HG03175 (cell line): Measurements from ENCODE around the gene GRIK5.
"Not testable (repeated sequence)": the region's sequence is repeated elsewhere in the genome, so short reads cannot be mapped to it uniquely, and the experiment has no call there.

Source experiments
- ATAC-seq: cut with Tn5 transposase; IDR thresholded peaks from one replicate; pipeline ENCODE4 v1.9.1; 2021; ENCODE audit warnings: mild to moderate bottlenecking, moderate library complexity; ENCODE audit not compliant: unreplicated experiment

Gene GRIK5

GRCh38 chr19:42069619-42070351 is at the start of gene GRIK5:
GRIK5 (minus strand) TSS chr19:42070206; CDS start chr19:42065770, 4,436 bp downstream.
- no peak for ATAC-seq

- ATAC-seq: no peak
Observed at GRCh38 chr19:42117076-42117475, 47.1 kb upstream of the GRIK5 start.

DNA sequence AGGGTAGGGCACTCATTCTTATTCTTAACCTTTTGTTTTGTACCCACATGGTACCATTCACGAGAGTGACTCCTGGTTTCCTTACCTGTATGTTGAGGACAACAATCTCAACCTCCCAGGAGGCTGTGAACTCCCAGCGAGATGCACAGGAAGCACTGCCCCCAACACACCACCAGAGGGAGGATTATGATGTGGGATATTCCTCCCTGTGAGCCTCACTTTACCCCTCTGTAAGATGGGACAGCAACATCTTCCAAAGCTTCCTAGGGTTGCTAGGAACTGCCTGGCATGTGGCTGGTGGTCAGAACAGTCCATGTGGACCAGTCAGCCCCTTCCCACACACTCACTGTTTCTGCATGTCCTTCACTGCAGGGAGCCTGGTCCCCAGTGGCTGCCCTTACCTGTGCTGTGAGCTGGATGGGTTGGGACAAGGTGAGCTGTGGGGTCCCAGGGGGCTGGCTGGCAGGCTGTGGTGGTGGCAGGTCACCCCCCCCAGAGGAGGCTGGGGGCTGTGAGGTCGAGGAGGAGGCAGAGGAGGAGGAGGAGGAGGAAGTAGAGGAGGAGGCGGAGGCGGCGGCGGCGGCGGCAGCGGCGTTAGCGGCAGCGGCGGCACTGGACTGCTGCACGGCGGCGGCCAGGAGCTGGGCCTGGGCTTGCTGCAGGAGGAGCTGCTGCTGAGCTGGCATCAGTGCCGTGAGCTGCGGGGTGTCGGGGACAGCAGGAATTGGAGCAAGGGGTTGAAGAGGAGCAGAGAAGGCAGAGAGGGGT is 46.5 kb upstream of the GRIK5 start:
- no peak for ATAC-seq

DNA sequence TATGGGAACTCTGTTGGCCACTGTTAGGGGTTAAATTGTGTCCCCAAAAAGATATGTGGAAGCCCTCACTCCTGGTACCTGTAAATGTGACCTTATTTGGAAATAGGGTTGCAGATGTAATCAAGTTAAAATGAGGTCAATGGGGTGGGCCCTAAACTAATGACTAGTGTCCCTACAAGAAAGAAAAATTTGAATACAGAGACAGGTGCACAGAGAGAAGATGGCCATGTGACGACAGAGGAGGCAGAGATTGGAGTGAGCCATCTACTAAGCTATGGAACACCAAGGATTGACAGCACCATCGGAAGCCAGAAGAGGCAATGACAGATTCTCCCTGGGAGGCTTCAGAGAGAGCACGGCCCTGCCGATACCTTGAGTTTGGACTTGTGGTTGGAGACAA is 45.7 kb upstream of the GRIK5 start:
- no peak for ATAC-seq

DNA sequence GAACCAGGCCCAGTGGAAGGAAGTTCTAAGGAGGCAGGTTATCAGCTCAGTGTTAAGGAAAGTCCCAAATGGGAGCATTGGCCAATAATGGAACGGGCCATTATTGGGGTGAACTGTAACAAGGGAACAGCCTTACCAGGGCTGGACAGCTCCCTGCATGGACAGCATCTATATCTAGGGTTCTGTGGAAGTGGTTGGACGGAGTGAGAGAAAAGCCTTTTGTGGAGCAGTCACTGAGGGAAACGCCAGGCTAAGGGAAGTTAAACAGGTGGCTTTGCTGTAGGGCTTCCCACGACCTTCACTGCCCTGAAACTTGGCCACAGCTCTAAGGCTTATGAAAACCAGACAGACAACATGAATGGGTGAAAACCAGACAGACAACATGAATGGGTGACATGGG is 45.2 kb upstream of the GRIK5 start:
- ATAC-seq: no peak

GRCh38 chr19:42114412-42114811 is 44.4 kb upstream of the GRIK5 start:
- peak; percentile 74 for ATAC-seq

DNA sequence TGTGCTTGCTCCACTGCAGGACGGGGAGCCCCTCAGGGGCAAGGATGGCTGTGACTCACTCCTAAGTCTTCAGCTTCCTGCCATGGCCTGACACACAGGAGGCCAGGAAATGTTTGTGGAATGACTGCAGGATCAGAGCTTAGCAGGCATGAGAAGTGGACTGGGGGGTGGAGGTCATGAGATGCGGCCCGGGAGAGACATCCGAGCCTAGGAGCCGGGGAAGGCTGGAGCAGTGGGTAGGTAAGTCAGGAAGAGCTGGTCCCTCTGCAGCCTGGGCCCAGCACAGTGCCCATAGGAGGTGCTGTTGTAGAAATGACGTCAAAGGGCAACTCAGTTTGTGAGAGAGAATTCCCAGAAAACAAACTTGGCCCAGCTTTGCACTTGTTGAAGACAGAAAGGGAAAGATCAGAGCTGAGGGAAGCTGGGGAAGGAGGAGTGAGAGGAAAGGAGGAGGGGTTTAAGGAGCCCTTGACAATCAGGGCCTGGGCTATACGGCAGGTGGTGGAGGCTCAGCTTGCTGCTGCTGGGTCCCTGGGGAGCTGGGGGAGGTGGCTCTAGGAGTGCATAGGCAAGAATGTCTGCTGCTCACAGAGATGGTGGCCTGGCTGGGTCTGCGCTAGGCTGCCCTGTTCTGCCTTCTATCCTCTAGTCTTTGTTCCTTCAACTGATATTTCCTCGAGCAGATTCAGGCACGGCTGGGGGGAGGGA is 43.8 kb upstream of the GRIK5 start:
- ATAC-seq: peak; percentile 57

DNA sequence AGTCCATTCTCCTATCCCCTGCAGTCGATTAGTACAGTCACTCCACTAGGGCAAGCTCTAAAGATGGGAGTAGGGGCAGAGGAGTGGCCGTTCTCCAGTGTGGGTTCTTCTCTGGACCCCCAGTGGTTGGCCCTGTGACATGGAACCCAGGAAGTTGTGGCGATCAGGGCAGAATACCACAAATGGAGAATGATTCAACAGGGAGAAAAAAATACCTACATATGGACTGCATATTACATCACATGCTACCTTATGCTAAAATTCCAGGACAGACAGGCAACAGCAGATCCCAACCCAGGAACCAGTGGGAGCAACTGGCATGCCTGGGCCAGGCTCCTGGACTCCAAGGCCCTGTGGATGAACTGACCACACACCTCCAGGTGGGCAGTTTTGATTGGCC is 41.8 kb upstream of the GRIK5 start:
- no peak for ATAC-seq

DNA sequence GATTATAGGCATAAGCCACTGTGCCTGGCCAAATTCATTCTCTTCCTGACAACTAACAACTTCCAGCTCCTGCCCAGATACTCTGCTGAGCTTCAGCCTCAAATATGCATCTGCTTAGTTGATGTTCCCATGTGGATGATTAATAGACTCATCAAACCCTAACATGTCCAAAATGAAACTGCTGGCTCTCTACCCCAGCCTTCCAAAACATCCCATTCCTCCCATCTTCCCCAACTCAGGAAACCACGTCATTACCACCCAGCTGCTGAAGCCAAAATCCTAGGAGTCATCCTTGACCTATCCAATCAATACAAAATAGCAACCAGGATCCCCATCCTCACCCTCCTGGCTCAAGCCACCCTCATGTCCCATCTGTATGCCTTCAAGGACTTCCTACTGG is 41.4 kb upstream of the GRIK5 start:
- ATAC-seq: no peak

DNA sequence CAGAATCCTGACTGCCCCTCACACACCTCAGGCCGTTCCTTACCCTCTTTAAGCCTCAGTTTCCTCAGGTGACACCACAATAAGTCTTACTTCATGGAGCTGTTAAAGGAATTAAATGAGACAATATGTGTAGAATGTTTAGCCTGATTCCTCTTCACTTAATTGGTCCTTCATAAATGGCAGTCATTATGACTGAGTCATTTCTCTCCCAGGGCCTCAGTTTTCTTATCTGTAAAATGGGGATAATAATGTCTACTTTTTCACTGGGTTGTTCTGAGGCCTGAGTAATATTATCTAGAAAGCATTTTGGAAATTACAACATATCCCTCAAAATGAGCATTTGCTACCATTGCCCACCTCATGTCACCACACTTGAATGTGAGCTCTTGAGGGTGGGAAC is 40.7 kb upstream of the GRIK5 start:
- no peak for ATAC-seq

- no peak for ATAC-seq
Observed at GRCh38 chr19:42109896-42110295, 39.9 kb upstream of the GRIK5 start.

- ATAC-seq: peak; percentile 76
Observed at GRCh38 chr19:42108527-42109389, 38.8 kb upstream of the GRIK5 start.

DNA sequence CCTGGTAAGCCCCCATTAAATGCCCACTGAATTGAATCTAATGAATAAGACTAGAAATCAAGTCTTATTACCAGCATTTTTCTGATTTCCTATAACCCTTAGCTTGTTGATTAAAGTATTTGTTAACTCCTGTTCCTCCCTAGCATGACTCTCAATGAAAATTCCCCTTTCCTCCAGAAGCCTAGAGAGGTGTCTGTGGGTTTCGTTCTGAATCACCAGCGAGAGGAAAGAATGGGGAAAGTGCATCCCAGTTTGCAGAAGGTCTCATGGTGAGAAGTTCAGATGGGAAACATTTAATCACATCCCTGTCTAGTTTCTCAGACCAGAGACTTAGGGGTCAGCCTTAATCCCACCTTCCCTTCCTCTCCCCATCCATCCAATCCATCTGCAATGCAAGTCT is 35.4 kb upstream of the GRIK5 start:
- ATAC-seq: no peak

DNA sequence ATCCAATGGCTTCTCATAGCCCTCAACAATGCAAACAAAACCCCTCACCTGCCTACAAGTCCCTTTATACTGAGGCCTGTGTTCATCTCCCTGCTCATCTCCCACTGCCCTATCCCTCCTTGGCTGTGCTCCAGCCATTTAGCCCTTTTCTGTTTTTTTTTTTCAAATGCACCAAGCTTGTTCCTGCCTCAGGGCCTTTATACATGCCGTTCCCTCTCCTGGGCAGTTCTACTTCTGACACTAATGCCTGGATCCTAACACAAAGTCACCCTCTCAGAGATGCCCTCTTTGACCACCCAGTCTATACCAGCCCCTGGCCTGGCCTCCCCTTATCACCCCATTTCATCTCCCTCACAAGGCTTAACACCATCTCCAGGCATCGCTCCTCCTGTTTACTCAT is 32.9 kb upstream of the GRIK5 start:
- no peak for ATAC-seq

DNA sequence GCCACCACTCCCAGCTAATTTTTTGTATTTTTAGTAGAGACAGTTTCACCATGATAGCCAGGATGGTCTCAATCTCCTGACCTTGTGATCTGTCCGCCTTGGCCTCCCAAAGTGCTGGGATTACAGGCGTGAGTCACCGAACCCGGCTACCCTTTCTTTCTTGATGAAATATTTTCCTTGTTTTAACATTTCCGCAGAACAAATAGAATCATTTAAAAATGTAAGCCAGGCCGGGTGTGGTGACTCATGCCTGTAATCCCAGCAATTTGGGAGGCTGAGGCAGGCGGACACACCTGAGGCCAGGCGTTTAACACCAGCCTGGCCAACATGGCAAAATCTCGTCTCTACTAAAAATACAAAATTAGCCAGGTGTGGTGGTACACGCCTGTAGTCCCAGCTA is 30.2 kb upstream of the GRIK5 start:
- not testable (repeated sequence) for ATAC-seq

DNA sequence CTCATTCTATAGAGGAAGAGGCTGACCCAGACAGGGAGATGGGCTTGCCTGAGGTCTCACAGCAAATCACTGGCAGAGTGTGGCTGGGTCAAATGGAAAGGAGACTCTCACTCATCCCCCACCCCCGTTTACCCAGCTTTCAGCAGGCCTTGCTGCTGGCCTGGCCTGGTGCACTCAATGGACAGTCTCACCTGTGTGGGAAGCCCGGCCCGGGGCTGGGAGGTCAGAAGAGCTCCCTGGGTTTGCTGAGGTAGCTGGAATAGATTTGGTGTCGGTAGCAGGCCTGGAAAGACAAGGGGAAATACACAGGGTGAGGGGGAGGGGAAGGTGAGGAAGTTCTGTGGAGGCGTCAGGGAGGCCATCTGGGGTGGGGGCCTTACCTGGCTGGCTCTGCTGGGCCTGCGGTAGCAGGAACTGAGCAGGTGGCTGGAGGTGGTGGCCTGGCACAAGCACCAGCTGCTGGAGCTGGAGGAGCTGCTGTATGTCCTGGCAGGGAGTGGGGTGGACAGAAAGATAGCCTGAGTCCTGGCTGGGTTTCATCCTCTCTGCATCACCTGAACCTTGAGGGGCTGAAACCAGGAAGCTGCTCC is 29.4 kb upstream of the GRIK5 start:
- ATAC-seq: no peak

- no peak for ATAC-seq
Observed at GRCh38 chr19:42098781-42099180, 28.8 kb upstream of the GRIK5 start.

- ATAC-seq: no peak
Observed at GRCh38 chr19:42097461-42097860, 27.5 kb upstream of the GRIK5 start.

- no peak for ATAC-seq
Observed at GRCh38 chr19:42096255-42096837, 26.3 kb upstream of the GRIK5 start.

- ATAC-seq: no peak
Observed at GRCh38 chr19:42095814-42096230, 25.8 kb upstream of the GRIK5 start.
